Esophagus muscularis mucosa (tissue), 3 donors: ENCODE results near the gene DLEU7.

ENCODE experiments used
- POLR2A ChIP-seq: fragments of 450-650 bp; IDR thresholded peaks from one replicate; pipeline ENCODE4 v1.6.1; 2017; ENCODE audit warnings: antibody characterized with exemption, moderate library complexity, mild to moderate bottlenecking, low read depth
- POLR2AphosphoS5 ChIP-seq, 2 donors: sonication (generic); formaldehyde crosslinking; IDR thresholded peaks; one replicate each; pipeline ENCODE4 v1.6.1; 2017; ENCODE audit warnings: antibody characterized with exemption in 2 of 2
- TF ChIP-seq, protein P1 (sequence below), 3 experiments: fragments of 200-600 bp in 2 of 3; fragments of 450-650 bp in 1 of 3; sonication (generic) in 2 of 3; IDR thresholded peaks; one replicate each; pipeline ENCODE4 v1.5.1; 2017 to 2019; ENCODE audit warnings: antibody characterized with exemption in 3 of 3, mild to moderate bottlenecking in 2 of 3, moderate library complexity in 1 of 3

DNA sequence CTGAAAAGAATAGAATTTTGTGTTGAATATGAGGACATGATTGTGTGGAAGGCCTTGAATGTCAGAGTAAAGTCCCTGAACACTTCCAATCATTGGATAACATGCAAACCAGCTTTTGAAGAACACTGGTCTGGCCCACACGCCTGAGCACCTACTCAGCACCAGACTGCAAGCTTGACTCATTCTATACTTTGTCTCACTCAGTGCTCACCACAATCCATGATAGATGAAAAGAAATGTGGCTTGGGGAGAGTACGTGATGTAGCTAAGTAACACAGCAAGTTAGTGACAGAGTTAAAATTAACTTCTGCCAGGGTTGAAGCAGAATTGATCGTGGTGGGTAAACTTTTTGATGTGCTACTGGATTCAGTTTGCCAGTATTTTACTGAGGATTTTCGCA is 12.0 kb downstream of the DLEU7 start:
- TF ChIP-seq, protein P1, sequence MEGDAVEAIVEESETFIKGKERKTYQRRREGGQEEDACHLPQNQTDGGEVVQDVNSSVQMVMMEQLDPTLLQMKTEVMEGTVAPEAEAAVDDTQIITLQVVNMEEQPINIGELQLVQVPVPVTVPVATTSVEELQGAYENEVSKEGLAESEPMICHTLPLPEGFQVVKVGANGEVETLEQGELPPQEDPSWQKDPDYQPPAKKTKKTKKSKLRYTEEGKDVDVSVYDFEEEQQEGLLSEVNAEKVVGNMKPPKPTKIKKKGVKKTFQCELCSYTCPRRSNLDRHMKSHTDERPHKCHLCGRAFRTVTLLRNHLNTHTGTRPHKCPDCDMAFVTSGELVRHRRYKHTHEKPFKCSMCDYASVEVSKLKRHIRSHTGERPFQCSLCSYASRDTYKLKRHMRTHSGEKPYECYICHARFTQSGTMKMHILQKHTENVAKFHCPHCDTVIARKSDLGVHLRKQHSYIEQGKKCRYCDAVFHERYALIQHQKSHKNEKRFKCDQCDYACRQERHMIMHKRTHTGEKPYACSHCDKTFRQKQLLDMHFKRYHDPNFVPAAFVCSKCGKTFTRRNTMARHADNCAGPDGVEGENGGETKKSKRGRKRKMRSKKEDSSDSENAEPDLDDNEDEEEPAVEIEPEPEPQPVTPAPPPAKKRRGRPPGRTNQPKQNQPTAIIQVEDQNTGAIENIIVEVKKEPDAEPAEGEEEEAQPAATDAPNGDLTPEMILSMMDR (IDR thresholded peaks at IDR 0.05): no peak
- TF ChIP-seq POLR2A: no peak
- no peak for TF ChIP-seq POLR2AphosphoS5 (IDR thresholded peaks at IDR 0.05)
